GM23338 (cell line): ENCODE measurements around the gene ENTREP3. TPM values are rescaled to one million over a fixed set of nuclear protein-coding genes. Genes with fewer than 3 reads are reported as not detected.
A peak's percentile ranks its signal among the peaks of the same experiment; 100 is the strongest.

Experiments used
- ATAC-seq: fragments of 200-7000 bp; cut with Tn5 transposase; 3 replicates; pipeline ENCODE4 v1.9.1; 2020
- DNase-seq: peaks from one replicate; pipeline ENCODE4 v3.0.0-alpha.2; 2015; ENCODE audit warnings: low spot score
- H2AFZ ChIP-seq: fragments of 200-600 bp; sonication (generic); 2 replicates; pipeline ENCODE4 v1.8.0; 2016; ENCODE audit warnings: antibody characterized with exemption, mild to moderate bottlenecking, moderate library complexity
- H3F3A ChIP-seq: fragments of 200-600 bp; sonication (generic); replicated peaks from 2 replicates; pipeline ENCODE4 v1.8.0; 2017; ENCODE audit warnings: antibody characterized with exemption, mixed run types, low read depth
- H3K27ac ChIP-seq: fragments of 200-600 bp; sonication (generic); 2 replicates; pipeline ENCODE4 v1.6.1; 2016; ENCODE audit warnings: low read depth
- H3K27me3 ChIP-seq: fragments of 200-600 bp; sonication (generic); 2 replicates; pipeline ENCODE4 v1.8.0; 2016; ENCODE audit warnings: mild to moderate bottlenecking, mixed run types, moderate library complexity; ENCODE audit not compliant: insufficient read depth
- H3K36me3 ChIP-seq: fragments of 200-600 bp; sonication (generic); 2 replicates; pipeline ENCODE4 v1.8.0; 2016; ENCODE audit warnings: mild to moderate bottlenecking; ENCODE audit not compliant: insufficient read depth
- H3K4me1 ChIP-seq: fragments of 200-600 bp; sonication (generic); 2 replicates; pipeline ENCODE4 v1.8.0; 2016; ENCODE audit warnings: mild to moderate bottlenecking, moderate library complexity; ENCODE audit not compliant: insufficient read depth
- H3K4me2 ChIP-seq: fragments of 200-600 bp; sonication (generic); 2 replicates; pipeline ENCODE4 v1.7.1; 2017; ENCODE audit warnings: mixed run types
- H3K4me3 ChIP-seq: fragments of 200-600 bp; sonication (generic); 2 replicates; pipeline ENCODE4 v1.6.1; 2016; ENCODE audit warnings: mixed run types
- H3K79me2 ChIP-seq: fragments of 200-600 bp; sonication (generic); replicated peaks from 2 replicates; pipeline ENCODE4 v1.8.0; 2017; ENCODE audit warnings: mild to moderate bottlenecking; ENCODE audit not compliant: insufficient read depth
- H3K9me2 ChIP-seq: fragments of 200-600 bp; sonication (generic); 2 replicates; pipeline ENCODE4 v1.8.0; 2017; ENCODE audit not compliant: insufficient read depth
- H4K20me1 ChIP-seq: fragments of 200-600 bp; sonication (generic); replicated peaks from 2 replicates; pipeline ENCODE4 v1.8.0; 2017; ENCODE audit warnings: mild to moderate bottlenecking; ENCODE audit not compliant: insufficient read depth
- H3K27ac Mint-ChIP-seq: 2 replicates; pipeline ENCODE4 v1.8.0; 2020; ENCODE audit warnings: inconsistent platforms, mild to moderate bottlenecking, moderate library complexity, mixed read lengths
- H3K27me3 Mint-ChIP-seq: 3 replicates; pipeline ENCODE4 v1.8.0; 2022; ENCODE audit warnings: low read depth, mild to moderate bottlenecking, moderate library complexity, mixed read lengths, inconsistent platforms; ENCODE audit not compliant: insufficient read depth, poor library complexity
- H3K36me3 Mint-ChIP-seq: 3 replicates; pipeline ENCODE4 v1.8.0; 2021; ENCODE audit warnings: low read depth, mild to moderate bottlenecking, inconsistent platforms, moderate library complexity, mixed read lengths
- H3K4me1 Mint-ChIP-seq: 3 replicates; pipeline ENCODE4 v1.8.0; 2020; ENCODE audit warnings: mild to moderate bottlenecking, inconsistent platforms, mixed read lengths
- H3K4me3 Mint-ChIP-seq: 3 replicates; pipeline ENCODE4 v1.8.0; 2021; ENCODE audit warnings: moderate library complexity, mild to moderate bottlenecking, inconsistent platforms, mixed read lengths
- H3K9me3 Mint-ChIP-seq: 3 replicates; pipeline ENCODE4 v1.8.0; 2020; ENCODE audit warnings: moderate library complexity, mild to moderate bottlenecking, inconsistent platforms, mixed read lengths
- CREB1 ChIP-seq: fragments of 250-450 bp; sonication (Bioruptor Pico); IDR thresholded peaks from 2 replicates; pipeline ENCODE4 v1.5.0; 2020; ENCODE audit warnings: low read depth, mild to moderate bottlenecking, moderate library complexity
- CTCF ChIP-seq, 2 experiments: fragments of 200-600 bp in 1 of 2; sonication (generic) in 1 of 2; conservative IDR thresholded peaks; 2 replicates each; pipeline versions ENCODE4 v1.5.1 to v1.6.1; 2016 to 2017; ENCODE audit warnings: antibody characterized with exemption in 2 of 2, low read depth in 2 of 2, mild to moderate bottlenecking in 2 of 2, moderate library complexity in 1 of 2
- ETS1 ChIP-seq: IDR thresholded peaks from 2 replicates; pipeline ENCODE4 v1.6.1; 2016; ENCODE audit warnings: antibody characterized with exemption
- EZH2 ChIP-seq: fragments of 200-600 bp; sonication (generic); IDR thresholded peaks from one replicate; pipeline ENCODE4 v1.8.0; 2017; ENCODE audit warnings: antibody characterized with exemption, mild to moderate bottlenecking, low read depth; ENCODE audit not compliant: unreplicated experiment
- EZH2phosphoT487 ChIP-seq: fragments of 200-600 bp; sonication (generic); IDR thresholded peaks from one replicate; pipeline ENCODE4 v1.8.1; 2018; ENCODE audit warnings: antibody characterized with exemption; ENCODE audit not compliant: unreplicated experiment
- JUNB ChIP-seq: IDR thresholded peaks from one replicate; pipeline ENCODE4 v1.6.1; 2016; ENCODE audit warnings: antibody characterized with exemption; ENCODE audit not compliant: unreplicated experiment
- NANOG ChIP-seq: IDR thresholded peaks from 2 replicates; pipeline ENCODE4 v1.6.1; 2016; ENCODE audit warnings: antibody characterized with exemption, borderline replicate concordance
- REST ChIP-seq: IDR thresholded peaks from one replicate; pipeline ENCODE4 v1.6.1; 2018; ENCODE audit warnings: antibody characterized with exemption; ENCODE audit not compliant: unreplicated experiment
- ZNF114 ChIP-seq: fragments of 250-450 bp; sonication (Bioruptor Pico); IDR thresholded peaks from 2 replicates; pipeline ENCODE4 v1.5.0; 2020; ENCODE audit warnings: mild to moderate bottlenecking, moderate library complexity
- ZNF462 ChIP-seq: fragments of 250-450 bp; sonication (Bioruptor Pico); IDR thresholded peaks from 2 replicates; pipeline ENCODE4 v1.5.0; 2020; ENCODE audit warnings: mild to moderate bottlenecking, moderate library complexity
- polyA plus RNA-seq: library from polyadenylated mRNA; unstranded; fragments of >200 nt; fragmentation: Nextera tagmentation; extraction: Ambion mirVana; gene quantifications from 2 replicates; pipeline ENCODE4 v1.2.1, GENCODE V29; 2016
- total RNA-seq: library from RNA; depleted of rRNA; stranded (reverse); fragments of >200 nt; shearing (Covaris generic); gene quantifications from 2 replicates; pipeline ENCODE4 v1.2.3, GENCODE V29; 2014

ENTREP3 gene
- total and polyA plus RNA-seq, 2 experiments from 2014 or later = 18.6 to 46.3 TPM

GRCh38 chr1:155295942-155296267 lies 40.6 kb upstream of the ENTREP3 start:
- H3K4me3 Mint-ChIP-seq = peak overlapping the region; percentile 92
- no peaks in the 10 kb centered on the region for H3K79me2 ChIP-seq
- no peak for DNase-seq
- H3K27ac Mint-ChIP-seq = no peak overlapping the region
- peaks cover 31% of the 10 kb centered on the region for H3K27me3 Mint-ChIP-seq
- peaks cover 17% of the 10 kb centered on the region for H3K4me1 ChIP-seq
- H3F3A ChIP-seq = 0 out of 2 replicates have a peak, but pooled peaks cover 11% of the 10 kb centered on the region
- ATAC-seq = peak; percentile 37
- no peaks in the 10 kb centered on the region for H3K9me2 ChIP-seq
- H3K4me1 Mint-ChIP-seq = peaks cover 29% of the 10 kb centered on the region
- no peak overlapping the region for H3K27ac ChIP-seq
- H3K4me3 ChIP-seq = peak overlapping the region; percentile 97
- H3K4me2 ChIP-seq = peak overlapping the region; percentile 98
- no peaks in the 10 kb centered on the region for H3K36me3 ChIP-seq
- no peaks in the 10 kb centered on the region for H3K9me3 Mint-ChIP-seq
- no peaks in the 10 kb centered on the region; the same call in 2 of the 3 replicates for H3K36me3 Mint-ChIP-seq
- H3K27me3 ChIP-seq = peaks cover 33% of the 10 kb centered on the region
- no peaks in the 10 kb centered on the region for H4K20me1 ChIP-seq
- H2AFZ ChIP-seq = peak overlapping the region; percentile 98
- TF ChIP-seq CREB1 (CRISPR knock-in tag) (no peak), REST (no peak), EZH2 (no peak), ZNF462 (CRISPR knock-in tag) (no peak), EZH2phosphoT487 (no peak), ZNF114 (CRISPR knock-in tag) (no peak), ETS1 (no peak), NANOG (no peak), JUNB (no peak), CTCF (conservative IDR thresholded peaks at IDR 0.05; ENCODE audit: low read depth in 2 of 2) (no peak)
